HepG2 (cell line): ENCODE data around the gene PLEKHG2.

Source experiments
- KAT7 ChIP-seq: IDR thresholded peaks from 2 replicates; pipeline ENCODE4 v1.6.1; 2018; ENCODE audit warnings: borderline replicate concordance, missing compliant biosample characterization
- POLR2A ChIP-seq, 2 experiments: IDR thresholded peaks; 2 replicates each; pipeline ENCODE4 v1.6.1; 2011; ENCODE audit warnings: low read depth in 2 of 2, low read length in 2 of 2, mild to moderate bottlenecking in 1 of 2, moderate library complexity in 1 of 2; ENCODE audit not compliant: insufficient read depth in 1 of 2
- ZBTB7A ChIP-seq: sonication (generic); formaldehyde crosslinking; IDR thresholded peaks from 2 replicates; pipeline ENCODE4 v1.8.0; 2022; ENCODE audit warnings: mild to moderate bottlenecking, missing genetic modification reagents
- ZNF543 ChIP-seq: sonication (generic); formaldehyde crosslinking; IDR thresholded peaks from 2 replicates; pipeline ENCODE4 v1.4.0; 2020; ENCODE audit warnings: mild to moderate bottlenecking, missing genetic modification reagents
- TF ChIP-seq, protein P1 (sequence below): IDR thresholded peaks from 2 replicates; pipeline ENCODE4 v1.6.1; 2018; ENCODE audit warnings: missing genetic modification reagents
- TF ChIP-seq, protein P2 (sequence below): sonication (generic); formaldehyde crosslinking; IDR thresholded peaks from 2 replicates; pipeline ENCODE4 v1.5.0; 2020; ENCODE audit warnings: mild to moderate bottlenecking, missing genetic modification reagents, moderate library complexity

DNA sequence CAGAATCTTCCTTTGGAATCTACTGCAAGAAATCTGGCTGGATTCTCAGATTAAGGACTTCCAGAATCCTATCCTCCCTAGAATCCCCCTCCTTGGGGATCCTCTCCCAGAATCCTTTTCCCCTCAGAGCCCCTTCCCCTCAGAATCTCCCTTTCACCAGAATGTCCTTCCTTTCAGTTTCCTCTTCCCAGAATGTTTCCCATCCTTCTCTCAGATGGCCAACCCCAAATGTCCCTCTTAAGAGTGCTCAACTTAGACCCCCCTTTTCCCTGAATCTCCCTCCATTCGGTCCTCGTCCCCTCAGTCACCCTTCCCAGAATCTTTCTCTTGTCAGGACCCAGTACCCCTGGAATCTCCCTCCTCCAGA is 23.9 kb downstream of the PLEKHG2 start:
- TF ChIP-seq, protein P1, sequence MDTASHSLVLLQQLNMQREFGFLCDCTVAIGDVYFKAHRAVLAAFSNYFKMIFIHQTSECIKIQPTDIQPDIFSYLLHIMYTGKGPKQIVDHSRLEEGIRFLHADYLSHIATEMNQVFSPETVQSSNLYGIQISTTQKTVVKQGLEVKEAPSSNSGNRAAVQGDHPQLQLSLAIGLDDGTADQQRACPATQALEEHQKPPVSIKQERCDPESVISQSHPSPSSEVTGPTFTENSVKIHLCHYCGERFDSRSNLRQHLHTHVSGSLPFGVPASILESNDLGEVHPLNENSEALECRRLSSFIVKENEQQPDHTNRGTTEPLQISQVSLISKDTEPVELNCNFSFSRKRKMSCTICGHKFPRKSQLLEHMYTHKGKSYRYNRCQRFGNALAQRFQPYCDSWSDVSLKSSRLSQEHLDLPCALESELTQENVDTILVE = no peak
- TF ChIP-seq POLR2A (IDR thresholded peaks at IDR 0.05; ENCODE audit: insufficient read depth in 1 of 2, low read depth in 2 of 2, low read length in 2 of 2) (no peak), KAT7 (no peak), ZNF543 (CRISPR knock-in tag) (no peak), ZBTB7A (CRISPR knock-in tag) (no peak)
- TF ChIP-seq, protein P2, sequence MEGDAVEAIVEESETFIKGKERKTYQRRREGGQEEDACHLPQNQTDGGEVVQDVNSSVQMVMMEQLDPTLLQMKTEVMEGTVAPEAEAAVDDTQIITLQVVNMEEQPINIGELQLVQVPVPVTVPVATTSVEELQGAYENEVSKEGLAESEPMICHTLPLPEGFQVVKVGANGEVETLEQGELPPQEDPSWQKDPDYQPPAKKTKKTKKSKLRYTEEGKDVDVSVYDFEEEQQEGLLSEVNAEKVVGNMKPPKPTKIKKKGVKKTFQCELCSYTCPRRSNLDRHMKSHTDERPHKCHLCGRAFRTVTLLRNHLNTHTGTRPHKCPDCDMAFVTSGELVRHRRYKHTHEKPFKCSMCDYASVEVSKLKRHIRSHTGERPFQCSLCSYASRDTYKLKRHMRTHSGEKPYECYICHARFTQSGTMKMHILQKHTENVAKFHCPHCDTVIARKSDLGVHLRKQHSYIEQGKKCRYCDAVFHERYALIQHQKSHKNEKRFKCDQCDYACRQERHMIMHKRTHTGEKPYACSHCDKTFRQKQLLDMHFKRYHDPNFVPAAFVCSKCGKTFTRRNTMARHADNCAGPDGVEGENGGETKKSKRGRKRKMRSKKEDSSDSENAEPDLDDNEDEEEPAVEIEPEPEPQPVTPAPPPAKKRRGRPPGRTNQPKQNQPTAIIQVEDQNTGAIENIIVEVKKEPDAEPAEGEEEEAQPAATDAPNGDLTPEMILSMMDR (CRISPR knock-in tag) = no peak
